Stimulated activated CD8-positive, alpha-beta memory T cell treated with anti-CD3 and anti-CD28 coated beads, Interleukin-7, amount 100 ng/mL, for 1 hour (primary cell): ENCODE data around the gene PRELID2.
"Not testable (repeated sequence)": the region's sequence is repeated elsewhere in the genome, so short reads cannot be mapped to it uniquely, and the experiment has no call there.

Experiments
- DNase-seq, 2 donors: peaks; one replicate each; pipeline ENCODE4 v3.0.0-alpha.2; 2020; ENCODE audit warnings: low read depth in 2 of 2

Gene PRELID2

GRCh38 chr5:145840458-145841132 is 5.5 kb upstream of the PRELID2 start:
- DNase-seq, result no peak

- DNase-seq, result no peak
Observed at GRCh38 chr5:145838276-145838675, 3.1 kb upstream of the PRELID2 start.

GRCh38 chr5:145836241-145836640 is 1.1 kb upstream of the PRELID2 start:
- not testable (repeated sequence) for DNase-seq

GRCh38 chr5:145835848-145836239 is 702 bp upstream of the PRELID2 start:
- DNase-seq, result no peak

GRCh38 chr5:145834554-145834916 is 607 bp downstream of the PRELID2 start:
- DNase-seq, result no peak

GRCh38 chr5:145833631-145834200 is 1.4 kb downstream of the PRELID2 start:
- DNase-seq, result no peak

GRCh38 chr5:145830594-145830993 is 4.5 kb downstream of the PRELID2 start:
- DNase-seq, result no peak

GRCh38 chr5:145829708-145830361 is 5.3 kb downstream of the PRELID2 start:
- DNase-seq, result no peak

GRCh38 chr5:145826895-145827674 is 8.1 kb downstream of the PRELID2 start:
- DNase-seq, result no peak

GRCh38 chr5:145825751-145826180 is 9.4 kb downstream of the PRELID2 start:
- DNase-seq, result no peak

GRCh38 chr5:145824040-145824439 is 11.1 kb downstream of the PRELID2 start:
- DNase-seq, result no peak

- DNase-seq, result no peak
Observed at GRCh38 chr5:145818604-145819003, 16.5 kb downstream of the PRELID2 start.

- DNase-seq, result no peak
Observed at GRCh38 chr5:145812877-145813276, 22.3 kb downstream of the PRELID2 start.

GRCh38 chr5:145811834-145812625 is 23.1 kb downstream of the PRELID2 start:
- no peak for DNase-seq

GRCh38 chr5:145806923-145807322 is 28.2 kb downstream of the PRELID2 start:
- no peak for DNase-seq

- DNase-seq, result no peak
Observed at GRCh38 chr5:145805819-145806218, 29.3 kb downstream of the PRELID2 start.

GRCh38 chr5:145804701-145805100 is 30.4 kb downstream of the PRELID2 start:
- no peak for DNase-seq

- DNase-seq, result no peak
Observed at GRCh38 chr5:145803112-145804004, 31.8 kb downstream of the PRELID2 start.

GRCh38 chr5:145801195-145801594 is 33.9 kb downstream of the PRELID2 start:
- no peak for DNase-seq

- no peak for DNase-seq
Observed at GRCh38 chr5:145800181-145800580, 35.0 kb downstream of the PRELID2 start.

GRCh38 chr5:145798503-145798902 is 36.6 kb downstream of the PRELID2 start:
- not testable (repeated sequence) for DNase-seq
